Measurements from ENCODE around the gene HSPB3. TPM values are rescaled to one million over a fixed set of nuclear protein-coding genes. Genes with fewer than 3 reads are reported as not detected.

Gene HSPB3
- polyA plus RNA-seq, 1 experiment: 0.62 TPM

- TF ChIP-seq, protein P1, sequence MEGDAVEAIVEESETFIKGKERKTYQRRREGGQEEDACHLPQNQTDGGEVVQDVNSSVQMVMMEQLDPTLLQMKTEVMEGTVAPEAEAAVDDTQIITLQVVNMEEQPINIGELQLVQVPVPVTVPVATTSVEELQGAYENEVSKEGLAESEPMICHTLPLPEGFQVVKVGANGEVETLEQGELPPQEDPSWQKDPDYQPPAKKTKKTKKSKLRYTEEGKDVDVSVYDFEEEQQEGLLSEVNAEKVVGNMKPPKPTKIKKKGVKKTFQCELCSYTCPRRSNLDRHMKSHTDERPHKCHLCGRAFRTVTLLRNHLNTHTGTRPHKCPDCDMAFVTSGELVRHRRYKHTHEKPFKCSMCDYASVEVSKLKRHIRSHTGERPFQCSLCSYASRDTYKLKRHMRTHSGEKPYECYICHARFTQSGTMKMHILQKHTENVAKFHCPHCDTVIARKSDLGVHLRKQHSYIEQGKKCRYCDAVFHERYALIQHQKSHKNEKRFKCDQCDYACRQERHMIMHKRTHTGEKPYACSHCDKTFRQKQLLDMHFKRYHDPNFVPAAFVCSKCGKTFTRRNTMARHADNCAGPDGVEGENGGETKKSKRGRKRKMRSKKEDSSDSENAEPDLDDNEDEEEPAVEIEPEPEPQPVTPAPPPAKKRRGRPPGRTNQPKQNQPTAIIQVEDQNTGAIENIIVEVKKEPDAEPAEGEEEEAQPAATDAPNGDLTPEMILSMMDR (IDR thresholded peaks at IDR 0.05; ENCODE audit: low read depth, low read length): no peak
- ChIA-PET POLR2A (no interaction called here), CTCF (interaction anchor here (2.4 to 2.7 kb wide), 2 partner anchors 10 to 36 kb away, joined by 16 to 20 read pairs; no protein-coding TSS in a partner anchor)
- H3K27ac ChIP-seq (ENCODE audit: low read depth, low read length): no peak overlapping the region
- H3K9me3 ChIP-seq (ENCODE audit: control insufficient read depth, insufficient read depth, low read length): 0 out of 2 replicates have a peak, but pooled peaks cover 2% of the 10 kb centered on the region
- DNase-seq (ENCODE audit: low read depth, low spot score): no peak
- H3K4me3 ChIP-seq (ENCODE audit: low read depth, low read length): no peak overlapping the region
- peaks cover 10% of the 10 kb centered on the region for H3K27me3 ChIP-seq (ENCODE audit: control insufficient read depth, insufficient read depth, low read length)
These were observed 2.5 kb upstream of the HSPB3 start for GRCh38 chr5:54453046-54453445.

- Histone ChIP-seq H3K27me3 (ENCODE audit: control insufficient read depth, insufficient read depth, low read length) (peaks cover 7% of the 10 kb centered on the region), H3K4me3 (ENCODE audit: low read depth, low read length) (no peak overlapping the region), H3K27ac (ENCODE audit: low read depth, low read length) (no peak overlapping the region), H3K9me3 (ENCODE audit: control insufficient read depth, insufficient read depth, low read length) (0 out of 2 replicates have a peak, but pooled peaks cover 2% of the 10 kb centered on the region)
- TF ChIP-seq, protein P1 (IDR thresholded peaks at IDR 0.05; ENCODE audit: low read depth, low read length): no peak
- POLR2A ChIA-PET: interaction anchor here (1.3 kb wide), 1 partner anchor 9 kb away, joined by 3 read pairs; no protein-coding TSS in a partner anchor
- CTCF ChIA-PET: interaction anchor here (0.7 to 2.7 kb wide), 4 partner anchors 11 to 62 kb away, joined by 3 to 20 read pairs (median 10); no protein-coding TSS in a partner anchor
- DNase-seq (ENCODE audit: low read depth, low spot score): no peak
These were observed 897 bp upstream of the HSPB3 start for GRCh38 chr5:54454602-54455001.

DNA sequence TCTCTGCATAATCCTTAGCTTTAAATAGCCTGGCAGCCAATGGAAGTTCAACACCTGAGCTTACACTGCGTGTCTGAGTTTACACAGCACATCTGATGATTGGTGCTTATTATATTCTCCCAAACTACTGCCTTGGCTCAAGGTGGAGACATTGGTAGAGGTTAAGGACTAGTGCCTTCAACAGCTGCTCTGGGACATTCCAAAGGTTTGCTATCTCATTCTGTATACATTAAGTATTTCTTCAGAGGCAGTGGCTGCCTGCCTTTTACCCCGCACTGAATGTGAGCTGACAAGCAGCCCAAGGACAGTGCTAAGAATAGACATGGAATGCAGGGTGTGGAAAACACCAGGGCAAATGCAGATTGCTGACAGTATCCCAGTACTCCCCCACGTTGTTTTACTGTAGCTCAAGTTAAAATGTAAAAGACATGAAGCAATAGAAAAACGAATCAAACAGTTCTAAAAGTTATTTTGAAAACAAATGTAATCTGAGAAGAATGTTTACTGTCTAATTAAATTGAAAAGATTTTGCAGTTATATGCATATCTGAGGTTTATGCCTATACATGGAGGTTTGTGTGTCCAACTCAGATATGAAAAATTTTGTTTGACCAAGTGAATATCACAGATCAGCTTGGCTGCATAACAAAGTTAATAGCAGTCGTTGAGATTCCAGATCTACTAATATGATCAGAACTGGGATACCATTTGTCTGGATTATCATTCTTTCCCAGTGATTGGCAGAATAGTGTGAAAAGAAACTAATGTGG lies 1.8 kb downstream of the HSPB3 start:
- H3K4me3 ChIP-seq (ENCODE audit: low read depth, low read length): no peak overlapping the region
- TF ChIP-seq, protein P1 (IDR thresholded peaks at IDR 0.05; ENCODE audit: low read depth, low read length): no peak
- 0 out of 2 replicates have a peak, but pooled peaks cover 2% of the 10 kb centered on the region for H3K9me3 ChIP-seq (ENCODE audit: control insufficient read depth, insufficient read depth, low read length)
- H3K27me3 ChIP-seq (ENCODE audit: control insufficient read depth, insufficient read depth, low read length): no peaks in the 10 kb centered on the region
- ChIA-PET POLR2A (interaction anchor here (1.0 to 1.6 kb wide), 2 partner anchors 13 to 32 kb away, joined by 7 to 12 read pairs; no protein-coding TSS in a partner anchor), CTCF (interaction anchor here (0.6 to 2.5 kb wide), 10 partner anchors 14 to 448 kb away, joined by 3 to 27 read pairs (median 5); no protein-coding TSS in a partner anchor)
- DNase-seq (ENCODE audit: low read depth, low spot score): peak; percentile 72
- peak overlapping the region; percentile 71 for H3K27ac ChIP-seq (ENCODE audit: low read depth, low read length)

DNA sequence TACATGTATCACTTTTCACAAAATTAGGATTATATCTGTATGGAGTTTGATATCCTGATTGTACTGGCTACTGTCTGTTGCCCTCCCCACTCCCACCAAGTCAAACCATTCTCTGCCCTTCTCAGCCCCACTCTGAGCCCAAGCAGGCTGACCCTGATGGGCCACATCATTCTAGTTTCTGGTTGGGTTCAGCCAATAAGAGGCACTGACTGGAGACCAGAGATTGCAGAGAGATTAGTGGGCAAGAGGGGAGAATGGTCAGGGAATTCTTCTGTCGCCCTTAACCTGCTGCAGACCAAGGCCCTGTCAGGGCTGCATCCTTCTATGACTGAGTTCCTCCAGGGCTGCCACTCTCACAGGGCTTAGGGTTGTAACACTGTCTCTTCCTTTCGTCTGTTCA lies 2.7 kb downstream of the HSPB3 start:
- Histone ChIP-seq H3K27ac (ENCODE audit: low read depth, low read length) (no peak overlapping the region), H3K27me3 (ENCODE audit: control insufficient read depth, insufficient read depth, low read length) (no peaks in the 10 kb centered on the region), H3K9me3 (ENCODE audit: control insufficient read depth, insufficient read depth, low read length) (0 out of 2 replicates have a peak, but pooled peaks cover 2% of the 10 kb centered on the region), H3K4me3 (ENCODE audit: low read depth, low read length) (no peak overlapping the region)
- TF ChIP-seq, protein P1 (IDR thresholded peaks at IDR 0.05; ENCODE audit: low read depth, low read length): no peak
- ChIA-PET CTCF (interaction anchor here (0.8 to 2.5 kb wide), 6 partner anchors 15 to 447 kb away, joined by 3 to 27 read pairs (median 8); no protein-coding TSS in a partner anchor), POLR2A (interaction anchor here (1.6 kb wide), 1 partner anchor 12 kb away, joined by 12 read pairs; no protein-coding TSS in a partner anchor)
- DNase-seq (ENCODE audit: low read depth, low spot score): no peak
